Peyer's patch (tissue), 4 donors: Measurements from ENCODE around the gene PAPSS2.

Experiments
- CTCF ChIP-seq, 6 experiments: fragments of 450-650 bp in 4 of 6; fragments of 200-600 bp in 2 of 6; sonication (generic) in 1 of 6; IDR thresholded peaks; one replicate each; pipeline ENCODE4 v1.5.1; 2017 to 2019; ENCODE audit warnings: antibody characterized with exemption in 6 of 6, mild to moderate bottlenecking in 3 of 6, moderate library complexity in 1 of 6
- POLR2A ChIP-seq, 2 donors: fragments of 450-650 bp; IDR thresholded peaks; one replicate each; pipeline ENCODE4 v1.5.1; 2017; ENCODE audit warnings: antibody characterized with exemption in 2 of 2, mild to moderate bottlenecking in 2 of 2, moderate library complexity in 2 of 2

DNA sequence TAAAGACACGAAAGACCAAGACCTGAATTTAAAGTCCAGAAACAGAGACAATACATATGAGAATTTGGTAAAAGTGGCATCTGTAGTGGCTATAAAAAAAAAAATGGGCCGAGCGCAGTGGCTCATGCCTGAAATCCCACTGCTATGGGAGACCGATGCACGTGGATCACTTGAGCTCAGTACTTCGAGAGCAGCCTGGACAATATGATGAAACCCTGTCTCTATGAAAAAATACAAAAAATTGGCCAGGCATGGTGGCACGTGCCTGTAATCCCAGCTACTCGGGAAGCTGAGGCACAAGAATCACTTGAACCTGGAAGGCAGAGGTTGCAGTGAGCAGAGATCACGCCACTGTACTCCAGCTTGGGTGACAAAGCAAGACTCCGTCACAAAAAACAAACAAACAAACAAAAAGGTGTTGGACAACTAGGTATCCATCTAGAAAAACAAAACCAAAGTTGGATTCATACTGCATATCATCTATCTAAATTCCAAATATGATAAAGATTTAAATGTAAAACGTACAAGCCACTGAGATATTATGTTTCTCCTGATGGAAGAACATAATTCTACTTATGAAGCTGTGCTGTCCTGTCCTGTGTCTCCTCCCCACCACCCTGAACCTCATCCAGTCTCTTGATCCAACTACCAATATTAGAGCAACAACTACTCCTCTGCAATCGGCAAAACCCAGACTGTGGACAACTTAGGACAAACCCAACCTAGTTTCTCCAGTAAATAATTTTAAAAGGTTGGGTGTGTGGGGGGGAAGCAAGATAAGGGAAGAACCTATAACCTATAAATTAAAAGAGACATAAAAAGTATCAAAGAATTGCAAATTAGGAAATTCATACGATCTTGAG lies 104.6 kb downstream of the PAPSS2 start:
- TF ChIP-seq CTCF (IDR thresholded peaks at IDR 0.05) (no peak), POLR2A (IDR thresholded peaks at IDR 0.05) (no peak)
